HEK293T (cell line): ENCODE results near the gene CDH6.

Experiments
- CTCF ChIA-PET: fragments of 350-600 bp; formaldehyde crosslinking; extraction: SDS; loops from one replicate; lab custom pipeline; 2021; ENCODE audit warnings: antibody characterized with exemption, inconsistent platforms; lab: Yijun Ruan, JAX
- POLR2A ChIA-PET: fragments of 350-600 bp; formaldehyde crosslinking; extraction: SDS; loops from one replicate; lab custom pipeline; 2020; ENCODE audit warnings: antibody characterized with exemption, inconsistent platforms; lab: Yijun Ruan, JAX
- DNase-seq: peaks from one replicate; pipeline ENCODE4 v3.0.0; 2012; ENCODE audit warnings: mixed read lengths; ENCODE audit errors: extremely low spot score
- ARNT ChIP-seq: fragments of 450-650 bp; IDR thresholded peaks from 2 replicates; pipeline ENCODE4 v1.6.1; 2017; ENCODE audit warnings: mild to moderate bottlenecking
- BHLHE40 ChIP-seq: fragments of 450-650 bp; IDR thresholded peaks from 2 replicates; pipeline ENCODE4 v1.6.1; 2016; ENCODE audit warnings: mild to moderate bottlenecking, moderate library complexity, borderline replicate concordance
- CTBP1 ChIP-seq: fragments of 450-650 bp; IDR thresholded peaks from 2 replicates; pipeline ENCODE4 v1.6.1; 2016; ENCODE audit warnings: borderline replicate concordance
- ELF4 ChIP-seq: fragments of 450-650 bp; IDR thresholded peaks from 2 replicates; pipeline ENCODE4 v1.6.1; 2017; ENCODE audit warnings: antibody characterized with exemption
- FOXA1 ChIP-seq: fragments of 450-650 bp; IDR thresholded peaks from 2 replicates; pipeline ENCODE4 v1.6.1; 2016; ENCODE audit warnings: mild to moderate bottlenecking
- FOXK2 ChIP-seq: fragments of 450-650 bp; IDR thresholded peaks from 2 replicates; pipeline ENCODE4 v1.6.1; 2016; ENCODE audit warnings: mild to moderate bottlenecking
- FOXM1 ChIP-seq: fragments of 450-650 bp; IDR thresholded peaks from 2 replicates; pipeline ENCODE4 v1.6.1; 2017; ENCODE audit warnings: mild to moderate bottlenecking, borderline replicate concordance
- HDGF ChIP-seq: fragments of 450-650 bp; IDR thresholded peaks from 2 replicates; pipeline ENCODE4 v1.6.1; 2017; ENCODE audit warnings: antibody characterized with exemption, borderline replicate concordance
- L3MBTL2 ChIP-seq: fragments of 450-650 bp; conservative IDR thresholded peaks from 2 replicates; pipeline ENCODE4 v1.6.1; 2016; ENCODE audit warnings: mild to moderate bottlenecking
- LEF1 ChIP-seq: fragments of 450-650 bp; IDR thresholded peaks from 2 replicates; pipeline ENCODE4 v1.6.1; 2017; ENCODE audit warnings: mild to moderate bottlenecking, borderline replicate concordance
- NFRKB ChIP-seq: fragments of 450-650 bp; IDR thresholded peaks from 2 replicates; pipeline ENCODE4 v1.6.1; 2016; ENCODE audit warnings: mild to moderate bottlenecking, moderate library complexity
- SP1 ChIP-seq: fragments of 450-650 bp; IDR thresholded peaks from 2 replicates; pipeline ENCODE4 v1.6.1; 2017
- SUZ12 ChIP-seq: fragments of 450-650 bp; IDR thresholded peaks from 2 replicates; pipeline ENCODE4 v1.6.1; 2016; ENCODE audit warnings: mild to moderate bottlenecking
- TARDBP ChIP-seq: fragments of 450-650 bp; IDR thresholded peaks from 2 replicates; pipeline ENCODE4 v1.6.1; 2016
- ZNF384 ChIP-seq: fragments of 450-650 bp; IDR thresholded peaks from 2 replicates; pipeline ENCODE4 v1.6.1; 2016
- TF ChIP-seq, protein P1 (sequence below): fragments of 450-650 bp; IDR thresholded peaks from 2 replicates; pipeline ENCODE4 v1.6.1; 2016

Gene CDH6

DNA sequence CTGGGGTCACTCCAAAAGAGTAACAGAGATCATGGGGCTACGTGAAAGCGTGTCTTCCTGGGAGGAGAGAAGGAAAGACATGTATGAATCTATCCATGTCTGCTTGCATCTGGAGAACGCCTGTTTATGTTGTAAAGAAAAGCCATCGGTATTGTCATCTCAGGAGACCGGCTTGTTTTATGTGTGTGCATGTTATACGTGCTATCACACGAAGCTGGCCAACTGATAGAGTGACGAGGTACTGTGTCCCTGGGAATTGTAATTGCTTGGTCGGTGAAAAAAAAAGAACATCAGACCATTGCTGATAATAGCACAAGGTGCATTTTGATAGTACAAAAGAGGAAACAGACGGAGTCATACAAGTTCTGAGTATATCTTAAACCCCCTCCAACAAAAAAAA is 370 bp upstream of the CDH6 start:
- ChIA-PET CTCF (no interaction called here), POLR2A (no interaction called here)
- TF ChIP-seq SUZ12: no peak
- no peak for TF ChIP-seq ELF4
- no peak for TF ChIP-seq FOXM1
- TF ChIP-seq TARDBP: no peak
- no peak for TF ChIP-seq HDGF
- TF ChIP-seq FOXA1: no peak
- no peak for DNase-seq

DNA sequence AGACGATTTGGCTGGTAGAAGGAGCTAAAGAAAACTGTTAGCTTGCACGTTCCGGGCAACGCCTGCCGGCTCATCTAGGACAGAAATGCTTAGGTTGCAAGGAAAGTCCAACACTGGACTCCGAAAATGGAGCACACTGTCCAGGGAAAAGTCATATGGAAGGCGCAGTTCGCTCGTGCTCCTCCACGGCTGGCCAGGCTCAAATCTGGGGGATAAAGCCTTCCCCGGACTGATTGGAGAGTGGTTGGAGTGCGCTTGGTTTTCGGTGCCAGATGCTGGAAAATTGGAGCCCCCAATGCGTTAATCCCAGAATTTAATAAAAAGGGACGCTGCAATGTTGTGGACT is 955 bp downstream of the CDH6 start:
- TF ChIP-seq ARNT (no peak), LEF1 (no peak), FOXK2 (no peak), NFRKB (no peak), TARDBP (no peak), L3MBTL2 (no peak), SP1 (no peak), CTBP1 (no peak), FOXM1 (no peak), ZNF384 (no peak), ELF4 (no peak)
- TF ChIP-seq, protein P1, sequence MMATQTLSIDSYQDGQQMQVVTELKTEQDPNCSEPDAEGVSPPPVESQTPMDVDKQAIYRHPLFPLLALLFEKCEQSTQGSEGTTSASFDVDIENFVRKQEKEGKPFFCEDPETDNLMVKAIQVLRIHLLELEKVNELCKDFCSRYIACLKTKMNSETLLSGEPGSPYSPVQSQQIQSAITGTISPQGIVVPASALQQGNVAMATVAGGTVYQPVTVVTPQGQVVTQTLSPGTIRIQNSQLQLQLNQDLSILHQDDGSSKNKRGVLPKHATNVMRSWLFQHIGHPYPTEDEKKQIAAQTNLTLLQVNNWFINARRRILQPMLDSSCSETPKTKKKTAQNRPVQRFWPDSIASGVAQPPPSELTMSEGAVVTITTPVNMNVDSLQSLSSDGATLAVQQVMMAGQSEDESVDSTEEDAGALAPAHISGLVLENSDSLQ: no peak
- CTCF ChIA-PET: no interaction called here
- POLR2A ChIA-PET: no interaction called here
- no peak for DNase-seq

DNA sequence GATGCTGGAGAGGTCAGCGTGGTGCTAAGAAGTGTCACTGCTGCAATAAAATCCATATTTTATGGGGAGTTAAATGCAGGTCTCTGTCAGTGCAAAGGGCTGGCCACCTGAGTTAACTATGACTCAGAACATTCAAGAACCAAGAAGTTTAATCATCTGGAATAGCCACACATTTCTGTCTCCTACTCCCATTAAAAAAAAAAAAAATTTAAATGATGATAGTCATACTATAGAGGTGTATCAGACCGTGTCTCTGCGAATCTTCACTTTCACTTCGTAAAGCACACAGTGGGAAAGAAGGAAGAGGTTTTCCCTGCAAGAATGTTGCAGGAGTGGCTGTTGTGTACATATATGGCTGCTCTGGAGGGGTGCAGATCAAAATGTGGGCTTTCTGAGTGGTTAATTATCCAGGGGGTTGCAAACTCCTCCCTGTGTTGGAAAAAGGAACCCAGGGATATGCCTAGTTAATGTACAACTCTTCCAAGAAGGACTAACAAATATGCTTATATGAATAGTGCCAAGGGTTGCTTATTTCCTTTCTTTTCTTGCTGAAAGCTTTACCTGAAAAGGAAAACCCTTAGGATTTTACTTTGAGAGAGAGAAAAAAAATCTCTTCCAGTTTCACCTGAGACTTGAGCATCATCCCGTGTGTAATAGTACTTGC is 1.5 kb downstream of the CDH6 start:
- ChIA-PET POLR2A (no interaction called here), CTCF (no interaction called here)
- no peak for DNase-seq
- no peak for TF ChIP-seq FOXK2
- TF ChIP-seq L3MBTL2: no peak
- TF ChIP-seq FOXA1: no peak
- no peak for TF ChIP-seq BHLHE40
- TF ChIP-seq FOXM1: no peak
- TF ChIP-seq ARNT: no peak

DNA sequence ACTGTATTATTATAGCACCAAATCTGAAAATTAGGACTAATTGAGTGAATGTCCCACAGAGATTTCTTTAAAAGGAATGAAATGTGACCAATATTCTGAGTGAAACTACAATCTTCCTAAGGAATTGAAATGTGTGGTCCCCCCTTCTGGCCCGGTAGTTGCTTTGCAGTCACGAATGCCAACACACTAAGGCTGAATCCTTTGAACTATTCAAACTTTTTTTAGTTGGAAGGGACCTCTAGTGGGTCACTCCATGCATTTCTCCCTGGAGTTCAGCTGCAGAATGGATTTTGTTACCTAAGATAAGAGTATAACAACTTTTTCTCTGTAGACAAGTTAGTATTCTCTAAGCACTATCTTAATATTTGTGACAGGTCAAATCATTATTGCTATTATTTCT is 2.8 kb downstream of the CDH6 start:
- POLR2A ChIA-PET: no interaction called here
- DNase-seq: peak; percentile 21
- CTCF ChIA-PET: no interaction called here
- TF ChIP-seq BHLHE40: no peak
- TF ChIP-seq ARNT: no peak
- TF ChIP-seq SUZ12: no peak
- TF ChIP-seq L3MBTL2: no peak
- TF ChIP-seq, protein P1: no peak
- no peak for TF ChIP-seq LEF1
- TF ChIP-seq HDGF: no peak
- TF ChIP-seq SP1: no peak

DNA sequence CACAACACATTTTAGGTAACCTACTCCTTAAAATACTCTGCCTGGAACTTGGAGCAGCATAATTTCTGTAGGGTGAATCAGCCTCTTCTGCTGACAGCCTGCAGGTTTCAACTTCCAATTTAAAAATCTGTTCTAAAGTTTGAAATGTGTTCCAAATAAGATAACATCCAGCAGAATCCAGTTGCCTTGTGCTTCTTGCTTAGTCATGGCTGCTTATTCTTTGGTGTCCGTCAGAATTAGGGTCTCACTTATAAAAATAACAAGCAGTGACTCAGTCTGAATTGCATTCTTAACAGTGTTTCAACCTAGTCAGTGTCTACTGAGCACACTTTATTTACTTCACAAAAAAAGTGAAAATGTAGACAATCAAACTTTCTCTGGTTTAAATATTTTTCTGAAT is 3.7 kb downstream of the CDH6 start:
- DNase-seq: no peak
- CTCF ChIA-PET: no interaction called here
- POLR2A ChIA-PET: no interaction called here
- no peak for TF ChIP-seq NFRKB
- TF ChIP-seq HDGF: no peak

DNA sequence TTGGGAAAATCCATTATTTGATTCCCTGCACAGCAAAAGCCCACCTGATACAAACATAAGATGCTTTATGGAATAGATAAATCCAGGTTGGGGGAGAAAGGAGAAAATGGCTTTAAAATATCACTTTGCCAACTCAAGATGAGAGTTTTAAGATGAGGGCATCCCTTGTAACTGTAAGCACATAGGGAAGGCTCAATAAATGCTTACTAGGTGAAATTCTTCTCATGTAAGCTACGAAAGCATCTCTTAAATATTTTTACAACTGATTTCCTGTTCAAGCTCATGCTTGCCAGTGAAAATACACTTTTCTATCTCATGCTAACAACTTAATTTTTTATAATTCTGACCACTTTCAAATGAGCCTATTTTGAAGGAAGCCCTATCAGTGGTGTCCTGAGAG is 11.5 kb downstream of the CDH6 start:
- ChIA-PET CTCF (no interaction called here), POLR2A (no interaction called here)
- no peak for TF ChIP-seq ELF4
- no peak for TF ChIP-seq BHLHE40
- no peak for TF ChIP-seq ZNF384
- TF ChIP-seq CTBP1: no peak
- no peak for TF ChIP-seq L3MBTL2
- no peak for TF ChIP-seq FOXA1
- no peak for TF ChIP-seq HDGF
- DNase-seq: no peak

DNA sequence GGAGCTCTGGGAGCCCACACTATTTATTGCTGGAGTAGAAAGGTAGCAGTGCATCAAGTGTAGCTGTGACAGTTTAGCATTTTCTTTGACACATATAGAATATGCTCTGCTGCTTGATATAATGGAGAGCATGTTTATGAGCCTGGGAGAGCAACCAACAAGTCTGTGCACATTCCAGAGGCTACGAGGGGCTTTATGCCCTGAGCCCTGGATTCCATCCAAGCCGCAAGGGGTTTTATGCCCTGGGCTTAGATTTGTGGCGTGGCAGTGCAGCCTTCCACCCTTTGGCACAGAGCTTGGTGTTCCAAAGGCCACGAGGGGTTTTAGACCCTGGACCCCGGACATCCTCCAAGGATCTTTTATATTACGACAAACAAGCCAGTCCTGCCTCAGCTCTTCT is 14.6 kb downstream of the CDH6 start:
- POLR2A ChIA-PET: no interaction called here
- no peak for DNase-seq
- TF ChIP-seq ZNF384: no peak
- no peak for TF ChIP-seq ELF4
- no peak for TF ChIP-seq HDGF
- TF ChIP-seq FOXM1: no peak
- TF ChIP-seq, protein P1: no peak
- no peak for TF ChIP-seq L3MBTL2
- CTCF ChIA-PET: interaction anchor here (2.2 kb wide), 1 partner anchor 21 kb away, joined by 6 read pairs; no protein-coding TSS in a partner anchor
